NK-92 (cell line): ENCODE data around the gene ANGPTL2.

Experiments
- DNase-seq: peaks from one replicate; lab custom pipeline; 2025; ENCODE audit not compliant: unreplicated experiment; lab: John Stamatoyannopoulos, UW

Gene ANGPTL2

DNA sequence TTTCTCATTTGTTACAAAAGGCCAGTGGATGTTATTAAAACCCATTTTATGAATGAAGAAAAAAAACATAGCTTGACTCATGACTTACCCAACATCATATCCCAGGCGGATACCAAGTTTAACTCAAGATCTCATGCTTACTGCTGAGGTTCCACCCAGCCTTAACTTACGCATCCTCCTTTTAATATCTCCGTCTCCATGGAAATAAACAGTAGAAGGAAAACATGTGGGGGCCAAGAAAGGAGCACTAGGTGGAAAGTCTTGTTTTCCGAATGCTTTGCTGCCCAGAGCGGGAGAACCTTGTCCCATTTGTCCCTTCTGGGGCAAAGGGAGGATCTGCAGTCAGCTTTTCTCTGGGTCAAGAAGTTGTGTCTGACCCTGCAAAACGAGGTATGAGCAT lies 44.1 kb downstream of the ANGPTL2 start:
- no peak for DNase-seq

DNA sequence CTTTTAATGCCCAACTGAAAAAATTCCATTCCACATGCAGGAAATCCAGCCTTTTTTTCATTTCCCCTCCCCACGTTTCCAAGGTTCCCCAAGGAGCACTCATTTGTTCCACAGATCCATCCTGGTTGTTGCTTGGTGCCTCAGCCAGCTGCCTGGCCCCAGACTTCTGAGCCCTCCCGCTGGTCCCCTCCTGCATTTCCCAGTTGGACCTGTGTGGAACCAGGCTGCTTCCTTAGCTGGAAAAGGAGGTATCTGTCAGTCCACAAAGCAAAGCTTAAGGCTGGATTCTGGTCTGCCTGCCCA lies 44.8 kb downstream of the ANGPTL2 start:
- DNase-seq = no peak

DNA sequence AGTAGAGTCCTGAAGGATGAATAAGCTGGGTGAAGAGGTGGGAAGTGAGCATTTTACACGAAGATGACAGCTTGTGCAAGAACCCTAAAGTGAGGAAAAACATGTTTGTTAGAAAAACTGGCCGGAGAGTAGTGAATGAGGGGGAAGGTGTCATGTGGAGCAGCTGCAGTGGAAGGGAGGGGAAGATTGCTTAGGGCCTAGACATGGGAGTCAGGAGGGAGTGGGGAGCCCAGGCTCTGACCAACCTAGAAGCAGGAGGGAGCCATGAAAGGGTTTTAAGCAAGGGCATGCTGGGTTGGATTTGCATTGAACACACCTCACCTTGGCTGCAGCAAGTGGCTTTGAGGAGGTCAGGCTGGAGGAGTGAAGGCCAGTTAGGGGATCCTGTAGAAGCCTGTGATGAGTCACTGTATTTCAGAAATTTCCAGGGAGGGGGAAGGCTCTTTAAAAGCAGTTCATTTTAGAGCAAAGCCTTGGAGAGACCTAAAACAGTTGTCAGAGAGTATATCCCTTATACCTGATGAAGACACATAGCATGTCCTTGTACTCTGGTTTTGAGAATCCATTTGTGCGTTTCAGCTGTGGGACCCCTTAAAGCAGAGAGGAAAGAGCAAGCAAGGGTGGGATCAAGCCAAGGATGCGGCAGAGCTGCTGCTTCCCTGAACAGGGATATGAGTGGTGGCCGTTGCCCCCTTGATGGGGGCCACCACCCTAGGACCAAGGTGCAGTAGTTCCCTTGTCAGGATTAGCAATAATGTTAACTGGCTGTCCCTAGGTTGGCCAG lies 45.4 kb downstream of the ANGPTL2 start:
- no peak for DNase-seq

DNA sequence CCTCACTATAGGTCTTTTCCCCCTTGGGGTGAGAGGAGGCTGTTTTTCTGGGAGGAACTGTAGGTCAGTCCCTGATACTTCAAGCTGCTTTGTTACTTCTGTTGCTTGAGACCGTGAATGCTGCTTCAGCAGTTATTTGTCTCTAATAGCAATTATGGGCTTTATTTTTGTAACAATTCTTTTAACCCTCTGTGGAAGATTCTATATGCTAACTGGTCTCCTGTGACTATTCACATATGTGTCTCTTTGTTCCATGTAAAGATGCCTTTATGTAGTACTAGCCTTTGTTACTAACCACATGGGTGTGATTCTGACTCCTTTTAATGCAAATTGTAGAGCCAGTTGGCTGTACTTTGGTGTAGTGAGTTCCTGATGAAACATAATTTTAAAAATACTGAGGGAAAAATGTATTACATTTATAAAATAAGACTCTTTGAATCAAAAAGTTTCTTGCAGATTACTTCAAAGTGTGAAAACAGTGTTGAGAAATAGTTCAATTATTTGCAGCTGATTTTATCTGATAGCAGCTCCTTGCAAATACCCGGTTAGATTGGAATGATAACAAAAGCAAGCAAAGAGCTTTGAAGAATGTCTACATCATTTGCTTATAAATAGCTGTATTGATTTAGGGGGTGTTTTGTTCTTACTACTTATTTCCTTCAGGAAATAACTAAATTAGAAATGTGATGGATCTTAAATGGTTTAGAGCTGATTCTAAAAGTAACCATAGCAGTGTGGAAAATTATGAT lies 46.6 kb downstream of the ANGPTL2 start:
- no peak for DNase-seq

DNA sequence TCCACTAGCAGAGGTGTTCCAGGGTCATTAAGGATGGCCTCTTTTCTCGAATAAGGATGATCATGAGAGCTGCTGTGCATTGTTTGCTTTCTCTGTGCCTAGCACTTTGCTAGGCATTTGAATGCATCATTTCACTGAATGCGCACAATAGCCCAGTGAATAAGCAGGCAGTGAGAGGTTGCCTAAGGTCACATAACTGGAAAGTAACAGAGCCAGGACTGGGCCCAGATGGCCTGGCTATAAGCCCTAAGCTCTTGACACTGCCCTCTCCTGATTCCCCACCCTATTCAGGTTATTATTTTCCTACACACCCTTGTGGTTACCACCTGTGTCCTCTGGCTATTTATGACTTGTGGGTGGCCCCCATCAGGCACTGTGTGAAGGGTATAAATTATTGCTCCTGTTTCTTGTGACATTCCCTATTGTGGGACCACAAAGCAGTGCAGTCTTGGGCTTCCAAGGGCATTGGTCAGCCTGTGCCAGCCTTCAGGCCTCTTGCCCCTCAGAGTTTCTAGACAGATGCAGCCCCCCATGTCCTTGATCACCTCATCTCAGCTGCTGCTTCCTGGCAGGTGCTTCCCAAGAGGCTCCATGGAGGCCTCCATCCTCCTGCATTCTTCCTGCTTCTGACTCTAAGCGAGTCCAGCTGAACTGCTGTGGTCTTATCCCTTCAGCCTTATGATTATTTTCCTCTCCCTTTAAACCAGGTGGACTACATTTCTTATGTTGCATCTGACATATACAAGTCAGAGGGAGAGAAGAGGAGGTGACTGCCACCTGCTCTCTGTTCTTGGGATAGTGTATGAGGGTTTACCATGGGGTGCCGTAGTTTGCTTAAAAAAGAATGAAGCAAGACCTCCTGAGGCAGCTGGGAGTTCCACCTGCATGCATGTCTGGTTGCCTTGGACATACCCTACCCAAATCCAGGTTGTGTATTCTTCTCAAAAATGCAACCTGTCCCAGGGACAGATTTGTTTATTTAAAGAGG lies 47.6 kb downstream of the ANGPTL2 start:
- no peak for DNase-seq

DNA sequence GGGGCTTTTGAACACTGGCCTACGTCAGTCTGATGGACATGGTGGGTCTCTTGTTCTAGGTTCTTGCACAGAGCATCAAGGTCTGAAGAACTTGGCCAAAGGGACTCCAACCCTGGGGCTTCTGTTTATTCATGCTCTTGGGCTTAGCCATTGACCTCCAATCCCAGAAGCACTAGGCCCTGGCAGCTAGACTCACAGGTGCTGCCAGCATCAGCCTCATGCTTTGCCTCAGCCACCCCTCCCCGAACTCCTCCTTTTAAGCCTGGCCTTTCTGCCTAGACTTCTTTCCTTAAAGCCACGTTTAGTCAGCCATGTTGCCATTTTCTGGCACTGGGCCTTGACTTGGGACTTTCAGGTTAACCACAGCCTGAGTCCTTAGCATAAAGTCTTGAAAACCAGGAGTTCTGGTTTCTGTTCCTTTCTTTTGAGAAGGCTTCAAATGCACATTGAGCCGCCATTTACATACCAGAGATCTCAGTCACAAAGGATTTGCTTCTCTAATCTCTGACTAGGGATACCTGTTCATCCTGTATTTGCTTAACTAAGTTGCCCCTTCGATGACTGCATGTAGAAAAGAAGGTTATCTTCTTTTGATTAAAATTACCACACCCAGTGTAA lies 54.7 kb downstream of the ANGPTL2 start:
- no peak for DNase-seq

DNA sequence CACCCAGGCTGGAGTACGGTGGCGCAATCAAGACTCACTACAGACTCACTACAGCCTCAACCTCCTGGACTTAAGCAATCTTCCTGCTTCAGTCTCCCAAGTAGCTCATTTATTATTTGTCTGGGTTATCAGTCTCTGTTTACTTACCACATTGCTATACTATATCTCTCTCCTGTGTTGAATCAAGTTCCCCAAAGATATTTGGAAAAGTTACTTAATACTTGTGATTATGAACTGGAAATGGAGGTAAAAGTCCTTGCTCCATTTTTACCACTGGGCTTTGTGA lies 55.6 kb downstream of the ANGPTL2 start:
- DNase-seq = no peak

DNA sequence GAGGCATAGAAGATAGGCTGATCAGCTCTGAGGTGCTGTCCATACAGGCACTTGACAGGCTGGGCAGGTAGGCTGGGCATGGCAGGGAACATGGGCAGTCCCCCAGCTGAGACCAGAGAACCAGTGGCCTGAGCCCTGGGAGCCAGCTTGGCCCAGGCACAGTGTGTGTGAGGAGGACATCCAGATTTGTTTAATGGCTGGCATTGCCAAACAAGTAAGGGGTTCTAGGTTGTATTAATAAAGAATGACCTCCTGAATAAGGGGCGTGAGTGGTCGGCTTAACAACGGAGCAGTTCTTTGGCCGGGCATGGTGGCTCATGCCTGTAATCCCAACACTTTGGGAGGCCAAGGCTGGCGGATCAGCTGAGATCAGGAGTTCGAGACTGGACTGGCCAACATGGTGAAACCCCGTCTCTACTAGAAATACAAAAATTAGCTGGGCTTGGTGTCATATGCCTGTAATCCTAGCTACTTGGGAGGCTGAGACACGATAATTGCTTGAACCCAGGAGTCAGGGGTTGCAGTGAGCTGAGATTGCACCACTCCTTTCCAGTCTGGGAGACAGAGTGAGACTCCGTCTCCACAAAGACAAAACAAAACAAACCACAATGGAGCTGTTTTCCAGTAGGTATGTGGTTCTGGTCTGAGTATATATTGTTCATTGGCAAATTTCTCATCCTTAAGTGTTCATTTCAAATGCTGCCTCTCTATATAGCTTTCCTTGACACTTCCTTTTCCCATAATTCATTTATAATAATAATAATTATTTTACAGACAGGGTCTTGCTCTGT lies 56.2 kb downstream of the ANGPTL2 start:
- DNase-seq = no peak

DNA sequence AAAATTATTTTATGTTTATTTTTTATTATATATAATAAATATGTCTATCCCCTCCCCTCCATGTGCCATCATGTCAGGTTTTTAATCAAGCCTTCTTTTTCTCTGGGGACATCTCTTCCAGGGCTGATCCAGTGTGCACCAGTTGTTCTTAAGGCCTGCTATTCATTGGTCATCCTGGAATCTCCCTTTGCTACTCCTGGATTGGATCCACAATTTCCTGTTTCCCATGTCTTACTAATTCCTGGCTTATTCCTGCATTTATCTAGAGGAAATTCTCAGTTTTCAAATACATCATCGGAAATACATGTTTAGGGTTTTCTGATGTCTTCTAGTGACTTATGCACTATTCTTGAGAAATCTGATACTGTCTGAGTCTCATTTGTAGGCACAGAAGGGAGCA lies 56.8 kb downstream of the ANGPTL2 start:
- no peak for DNase-seq

DNA sequence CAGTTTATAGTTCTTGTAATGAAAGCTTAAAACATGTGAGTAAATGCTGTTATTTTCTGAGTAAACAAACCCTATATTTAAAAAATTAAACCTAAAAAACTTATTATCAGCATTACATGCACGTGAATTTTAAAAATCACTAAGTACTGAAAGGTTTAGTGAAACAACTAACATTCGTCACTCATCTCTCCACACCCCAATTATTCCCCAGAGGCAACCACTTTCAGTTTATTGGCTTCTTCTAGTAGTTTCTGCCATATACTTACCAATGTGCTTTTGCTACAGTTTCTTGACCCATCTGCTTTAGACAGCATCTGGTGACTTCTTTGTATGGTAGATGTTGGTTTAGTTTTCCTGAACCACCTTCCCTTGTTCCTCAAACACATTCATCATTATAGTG lies 58.1 kb downstream of the ANGPTL2 start:
- DNase-seq = no peak

DNA sequence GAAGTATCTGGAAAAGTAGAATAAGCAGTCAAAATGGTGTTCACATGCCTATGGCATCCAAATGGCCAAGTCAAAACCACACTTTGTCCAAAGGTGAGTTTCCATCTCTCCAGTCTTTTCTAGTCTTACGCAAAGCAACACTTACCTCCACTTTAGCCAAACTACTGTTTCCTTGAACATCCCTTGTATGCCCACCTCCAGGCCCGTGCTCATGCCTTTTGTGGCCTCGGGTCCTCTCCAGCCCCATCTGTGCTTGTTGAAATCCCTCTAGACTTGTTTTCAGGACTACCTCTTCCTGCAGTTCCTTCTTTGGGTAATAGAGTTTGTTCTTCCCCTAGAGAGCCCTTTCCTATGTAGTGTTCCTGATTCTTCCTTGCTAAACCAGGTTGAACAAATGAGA lies 61.0 kb downstream of the ANGPTL2 start:
- no peak for DNase-seq

DNA sequence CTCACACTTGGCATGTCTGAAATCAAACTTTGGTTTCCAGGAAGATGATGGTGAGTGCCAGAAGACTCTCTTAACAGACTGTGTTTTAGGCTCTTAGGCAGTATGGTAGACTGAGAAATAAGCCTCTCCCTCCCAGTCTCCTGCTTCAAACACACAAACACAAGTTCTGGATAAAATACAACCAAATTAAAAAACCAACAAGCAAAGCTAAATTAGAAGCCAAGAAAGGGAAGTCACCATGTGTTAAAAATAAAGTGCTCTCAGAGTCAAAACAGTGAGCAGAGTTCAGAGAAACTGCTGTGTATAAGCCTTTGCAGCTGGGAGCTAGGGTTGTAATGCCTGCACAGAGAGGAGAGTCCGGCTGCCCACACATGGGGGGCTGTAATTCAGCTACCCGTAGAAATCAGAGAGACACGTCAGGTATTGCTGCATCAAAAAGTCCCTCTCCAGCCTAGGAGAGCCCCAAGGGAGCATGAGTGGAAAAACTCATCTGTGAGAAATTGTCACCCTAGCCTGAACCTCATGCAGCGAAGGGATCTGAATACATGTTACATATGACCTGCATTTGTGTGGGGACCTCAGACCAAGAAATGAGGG lies 62.6 kb downstream of the ANGPTL2 start:
- DNase-seq = no peak

DNA sequence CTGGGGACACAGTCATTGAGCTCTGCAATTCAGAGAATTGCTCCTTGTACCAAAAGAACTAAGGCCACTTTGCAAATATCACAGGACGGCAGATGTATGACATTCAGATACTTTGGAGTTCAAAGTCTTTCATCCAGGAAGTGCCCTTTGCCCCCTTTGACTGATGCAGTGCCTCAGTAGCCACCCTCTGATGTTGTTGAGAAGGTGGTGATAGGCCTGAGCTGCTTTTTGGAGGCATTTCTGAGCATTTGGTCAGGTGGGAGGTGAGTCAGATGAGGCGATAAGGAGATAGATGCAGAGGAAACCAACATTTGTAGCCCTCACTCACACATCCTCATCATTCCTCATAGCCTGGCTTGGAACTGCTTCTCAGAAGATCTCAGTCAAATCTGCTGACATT lies 63.4 kb downstream of the ANGPTL2 start:
- DNase-seq = no peak

DNA sequence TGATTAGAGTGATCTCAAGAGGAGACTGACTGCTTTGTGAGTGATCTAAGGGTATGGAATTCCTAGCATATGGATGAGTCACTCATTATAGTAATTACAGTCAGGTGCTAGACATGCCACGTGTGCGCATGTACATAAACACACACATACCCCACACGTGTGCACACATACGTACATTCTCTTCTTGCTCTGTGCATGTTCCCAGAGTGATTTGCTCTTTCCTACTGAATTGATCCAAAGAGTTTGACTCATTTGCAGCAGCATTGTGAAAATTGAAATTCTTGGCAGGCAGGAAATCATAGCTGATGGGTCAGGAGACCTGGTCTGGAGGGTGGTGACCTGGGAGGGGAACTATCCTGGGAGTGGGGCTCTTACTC lies 63.8 kb downstream of the ANGPTL2 start:
- DNase-seq = no peak

DNA sequence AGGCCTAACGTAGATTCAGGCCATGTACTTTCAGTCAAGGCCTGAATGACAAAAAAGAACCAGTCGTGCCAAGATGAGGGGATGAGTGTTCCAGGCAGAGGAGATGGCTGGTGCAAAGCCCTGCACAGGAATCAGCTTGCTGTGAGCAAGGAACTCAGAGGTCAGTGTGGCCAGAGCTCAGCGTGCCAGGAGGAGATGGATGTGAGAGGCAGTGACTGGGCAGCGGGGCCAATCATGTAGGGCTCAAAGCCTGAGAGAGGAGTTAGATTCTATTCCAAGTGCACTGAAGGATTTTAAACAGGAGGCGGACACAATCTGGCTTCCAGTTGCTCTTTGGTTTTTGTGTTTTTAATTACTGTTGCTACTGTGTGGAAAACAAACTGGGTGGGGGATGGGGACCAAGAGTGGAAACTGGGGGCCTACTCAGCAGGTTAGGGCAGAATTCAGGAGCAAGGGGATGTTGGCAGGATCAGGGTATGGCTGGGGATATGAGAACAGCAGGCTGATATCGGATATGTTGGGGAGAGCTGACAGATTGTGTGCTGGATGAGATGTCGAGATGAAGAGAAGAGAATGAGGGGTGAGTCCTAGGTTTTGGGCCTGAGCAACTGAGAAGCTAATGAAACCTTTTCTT lies 64.3 kb downstream of the ANGPTL2 start:
- DNase-seq = no peak

DNA sequence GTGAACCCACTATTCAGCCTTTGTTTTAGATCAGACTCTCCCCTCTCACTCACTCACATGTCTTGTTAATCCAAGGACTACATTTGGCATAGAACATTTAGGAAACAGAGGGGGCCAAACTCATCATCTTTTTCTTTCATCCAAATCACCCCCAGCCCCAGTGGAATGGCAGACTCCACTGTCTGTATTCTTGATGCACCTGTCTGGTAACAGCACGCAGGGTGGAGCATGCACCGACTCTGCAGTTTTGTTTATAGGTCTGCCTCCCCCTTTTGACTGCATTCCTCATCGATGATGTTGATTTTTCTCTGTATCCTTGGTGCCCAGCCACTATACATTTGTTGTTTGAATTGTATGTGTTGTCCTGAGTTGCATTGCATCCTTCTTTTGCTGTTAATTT lies 66.0 kb downstream of the ANGPTL2 start:
- no peak for DNase-seq

DNA sequence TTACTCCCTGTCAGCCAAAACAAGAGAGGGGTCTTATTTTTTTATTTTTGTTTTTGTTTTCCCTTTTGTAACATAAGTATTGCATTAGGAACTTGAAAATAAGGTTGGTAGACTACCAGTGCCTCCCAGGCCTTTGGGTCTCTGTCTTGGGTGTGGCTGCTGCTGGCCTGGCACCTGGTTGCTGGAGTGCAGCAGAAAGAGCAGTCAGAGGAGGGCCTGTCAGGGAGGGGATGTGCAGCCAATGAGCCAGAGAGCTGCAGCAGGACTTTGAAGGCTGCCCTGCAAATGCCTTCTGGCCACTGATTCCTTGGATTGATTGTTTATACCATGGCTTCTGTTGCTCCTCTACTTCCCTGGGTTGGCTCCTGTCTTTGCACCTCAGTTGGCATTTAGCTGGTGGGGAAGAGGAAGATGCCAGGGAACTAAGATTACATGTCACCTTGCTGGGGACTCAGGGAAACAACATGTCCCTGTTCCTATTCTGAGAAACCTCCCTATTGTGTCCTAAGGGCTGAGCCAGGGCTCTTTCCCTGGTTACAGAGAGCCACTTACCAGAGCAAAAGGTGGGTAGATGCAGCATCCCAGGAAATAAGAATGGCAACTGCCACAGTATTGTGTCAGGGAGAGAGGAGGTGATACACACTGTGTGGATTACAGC lies 66.6 kb downstream of the ANGPTL2 start:
- DNase-seq = no peak

DNA sequence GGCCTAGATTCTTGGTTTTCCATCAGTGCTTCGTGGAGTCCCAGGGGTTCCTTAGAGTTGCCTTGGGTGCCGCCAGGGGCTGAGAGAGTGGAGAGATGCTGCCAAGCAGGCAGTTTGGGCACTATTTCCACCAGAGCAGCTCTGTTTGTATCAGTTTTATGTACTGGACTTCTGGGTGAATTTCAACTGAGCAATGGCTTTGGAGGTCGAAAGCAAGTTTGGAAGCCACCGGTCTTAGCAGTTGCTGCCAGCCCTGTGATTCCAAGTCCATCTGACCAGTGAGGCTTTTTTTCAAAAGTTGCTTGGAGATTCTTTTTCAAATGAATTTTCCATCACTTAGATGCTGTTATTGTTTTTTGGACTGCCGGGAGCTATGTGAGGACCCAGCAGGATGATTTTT lies 68.5 kb downstream of the ANGPTL2 start:
- DNase-seq = no peak

DNA sequence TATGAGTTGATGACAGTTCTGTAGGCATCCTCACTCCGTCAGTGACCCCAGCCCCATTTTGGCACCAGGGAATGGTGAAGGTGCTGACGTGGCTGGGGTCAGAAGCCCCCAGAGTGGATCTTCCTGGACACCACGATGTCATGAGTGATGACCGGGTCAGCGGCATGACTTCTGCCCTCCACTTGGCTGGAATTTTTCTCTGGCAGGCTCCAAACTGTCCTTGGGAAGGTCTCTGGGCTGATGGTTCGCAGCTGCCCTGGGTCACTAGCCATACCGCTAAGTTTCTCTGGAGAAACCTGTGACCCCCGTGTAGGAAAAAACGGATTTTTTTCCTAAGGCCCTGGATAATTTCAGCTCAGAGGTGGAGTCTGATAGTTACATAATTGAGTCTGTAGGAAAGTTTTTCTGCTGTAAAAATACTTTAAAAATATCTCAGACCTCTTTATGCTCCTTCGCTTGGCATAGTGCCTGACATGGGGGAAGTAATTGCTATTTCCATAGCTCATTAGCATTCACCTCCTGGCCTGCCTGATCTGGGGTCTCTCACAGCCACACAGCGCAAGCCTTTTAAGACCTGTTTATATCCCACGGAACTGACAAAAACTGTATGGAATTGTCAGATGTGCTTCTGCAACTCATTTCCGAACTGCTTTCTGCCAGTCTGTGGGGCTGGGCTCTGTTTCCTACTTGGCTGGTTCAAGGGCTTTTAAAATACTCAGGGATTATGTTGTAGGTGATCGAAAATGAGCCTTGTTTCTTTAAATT lies 69.2 kb downstream of the ANGPTL2 start:
- no peak for DNase-seq
